GM10248 (cell line): ENCODE measurements around the gene MAPK1.
"Not testable (repeated sequence)": the region's sequence is repeated elsewhere in the genome, so short reads cannot be mapped to it uniquely, and the experiment has no call there.

Experiments
- CTCF ChIA-PET: fragments of 300-600 bp; sonication (Branson Sonifier 250); formaldehyde crosslinking; extraction: SDS; loops from one replicate; lab custom pipeline; 2021; ENCODE audit warnings: antibody characterized with exemption; lab: Yijun Ruan, JAX
- POLR2A ChIA-PET: fragments of 350-650 bp; sonication (Branson Sonifier 250); formaldehyde crosslinking; extraction: SDS; loops from one replicate; lab custom pipeline; 2020; ENCODE audit warnings: antibody characterized with exemption; lab: Yijun Ruan, JAX
- DNase-seq: peaks from one replicate; pipeline ENCODE4 v3.0.0; 2012; ENCODE audit errors: extremely low spot score
- CTCF ChIP-seq: IDR thresholded peaks from 2 replicates; pipeline ENCODE4 v1.5.1; 2012; ENCODE audit warnings: mild to moderate bottlenecking, low read depth; ENCODE audit errors: extremely low read depth, missing control alignments, control extremely low read depth

Gene MAPK1

GRCh38 chr22:21896951-21897513, 29.6 kb upstream of the MAPK1 start:
- no peak for TF ChIP-seq CTCF
- ChIA-PET POLR2A (no interaction called here), CTCF (interaction anchor here (0.9 to 2.0 kb wide), 2 partner anchors 41 to 56 kb away, joined by 3 to 6 read pairs; partner anchors contain the start of gene PPM1F)
- DNase-seq = no peak

- POLR2A ChIA-PET, DNase-seq: not testable (repeated sequence)
- CTCF ChIA-PET = interaction anchor here (0.9 to 2.0 kb wide), 2 partner anchors 42 to 56 kb away, joined by 3 to 6 read pairs; partner anchors contain the start of gene PPM1F
Measured at GRCh38 chr22:21896275-21896674, 28.8 kb upstream of the MAPK1 start.

- CTCF ChIA-PET = no interaction called here
- POLR2A ChIA-PET = no interaction called here
- no peak for DNase-seq
- no peak for TF ChIP-seq CTCF
Measured at GRCh38 chr22:21894799-21895198, 27.4 kb upstream of the MAPK1 start.

- TF ChIP-seq CTCF = no peak
- CTCF ChIA-PET = no interaction called here
- DNase-seq = no peak
- POLR2A ChIA-PET = no interaction called here
Measured at GRCh38 chr22:21889251-21889990, 22.0 kb upstream of the MAPK1 start.

- DNase-seq = no peak
- CTCF ChIA-PET = interaction anchor here (0.6 kb wide), 1 partner anchor 84 kb away, joined by 3 read pairs; no protein-coding TSS in a partner anchor
- POLR2A ChIA-PET = no interaction called here
- TF ChIP-seq CTCF = no peak
Measured at GRCh38 chr22:21887841-21888240, 20.4 kb upstream of the MAPK1 start.

- POLR2A ChIA-PET, DNase-seq, CTCF ChIA-PET: not testable (repeated sequence)
Measured at GRCh38 chr22:21883930-21884329, 16.5 kb upstream of the MAPK1 start.

GRCh38 chr22:21882754-21883333, 15.4 kb upstream of the MAPK1 start:
- DNase-seq, POLR2A ChIA-PET: not testable (repeated sequence)
- CTCF ChIA-PET = interaction anchor here (1.0 kb wide), 1 partner anchor 70 kb away, joined by 3 read pairs; the partner anchor contains the start of gene PPM1F
